Measurements from ENCODE around the gene NAGLU. TPM values are rescaled to one million over a fixed set of nuclear protein-coding genes. Genes with fewer than 3 reads are reported as not detected.

The NAGLU gene
- total and polyA plus RNA-seq, 2 experiments from 2014 or later: 76.4 to 121 TPM

GRCh38 chr17:42574463-42574862, 38.4 kb downstream of the NAGLU start:
- Histone ChIP-seq H3K9me2 (replicated peaks; ENCODE audit: insufficient read depth) (no peaks in the 10 kb centered on the region), H3K4me2 (no peak overlapping the region), H3K27me3 (no peaks in the 10 kb centered on the region), H3K36me3 (replicated peaks; ENCODE audit: insufficient read depth, low read depth) (no peaks in the 10 kb centered on the region), H2AFZ (no peak overlapping the region), H3K9me3 (ENCODE audit: low read depth) (no peaks in the 10 kb centered on the region), H3K27ac (no peak overlapping the region), H4K20me1 (ENCODE audit: insufficient read depth, poor library complexity, severe bottlenecking) (no peaks in the 10 kb centered on the region), H3K79me2 (peaks cover 17% of the 10 kb centered on the region), H3K4me3 (no peak overlapping the region), H3K4me1 (ENCODE audit: insufficient read depth) (peaks cover 4% of the 10 kb centered on the region)
- DNase-seq (ENCODE audit: low spot score): no peak
- 82% methylated on average over 3 of the region's 3 CpGs for WGBS (ENCODE audit: low lambda C conversion rate, missing lambda C conversion rate)
- no peak for TF ChIP-seq EZH2 (IDR thresholded peaks at IDR 0.05; ENCODE audit: borderline replicate concordance)
- TF ChIP-seq, protein P1, sequence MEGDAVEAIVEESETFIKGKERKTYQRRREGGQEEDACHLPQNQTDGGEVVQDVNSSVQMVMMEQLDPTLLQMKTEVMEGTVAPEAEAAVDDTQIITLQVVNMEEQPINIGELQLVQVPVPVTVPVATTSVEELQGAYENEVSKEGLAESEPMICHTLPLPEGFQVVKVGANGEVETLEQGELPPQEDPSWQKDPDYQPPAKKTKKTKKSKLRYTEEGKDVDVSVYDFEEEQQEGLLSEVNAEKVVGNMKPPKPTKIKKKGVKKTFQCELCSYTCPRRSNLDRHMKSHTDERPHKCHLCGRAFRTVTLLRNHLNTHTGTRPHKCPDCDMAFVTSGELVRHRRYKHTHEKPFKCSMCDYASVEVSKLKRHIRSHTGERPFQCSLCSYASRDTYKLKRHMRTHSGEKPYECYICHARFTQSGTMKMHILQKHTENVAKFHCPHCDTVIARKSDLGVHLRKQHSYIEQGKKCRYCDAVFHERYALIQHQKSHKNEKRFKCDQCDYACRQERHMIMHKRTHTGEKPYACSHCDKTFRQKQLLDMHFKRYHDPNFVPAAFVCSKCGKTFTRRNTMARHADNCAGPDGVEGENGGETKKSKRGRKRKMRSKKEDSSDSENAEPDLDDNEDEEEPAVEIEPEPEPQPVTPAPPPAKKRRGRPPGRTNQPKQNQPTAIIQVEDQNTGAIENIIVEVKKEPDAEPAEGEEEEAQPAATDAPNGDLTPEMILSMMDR (IDR thresholded peaks at IDR 0.05; ENCODE audit: poor library complexity): no peak
- TF ChIP-seq EZH2phosphoT487 (IDR thresholded peaks at IDR 0.05; ENCODE audit: low read depth, severe bottlenecking, unreplicated experiment): no peak

GRCh38 chr17:42577140-42577531, 41.1 kb downstream of the NAGLU start:
- Histone ChIP-seq H4K20me1 (ENCODE audit: insufficient read depth, poor library complexity, severe bottlenecking) (no peaks in the 10 kb centered on the region), H3K27ac (peak overlapping the region; percentile 3), H3K4me3 (peak overlapping the region; percentile 18), H3K9me2 (replicated peaks; ENCODE audit: insufficient read depth) (no peaks in the 10 kb centered on the region), H3K4me1 (ENCODE audit: insufficient read depth) (peaks cover 4% of the 10 kb centered on the region), H3K27me3 (no peaks in the 10 kb centered on the region), H3K9me3 (ENCODE audit: low read depth) (no peaks in the 10 kb centered on the region), H3K4me2 (peak overlapping the region; percentile 85), H3K79me2 (peaks cover 10% of the 10 kb centered on the region), H3K36me3 (replicated peaks; ENCODE audit: insufficient read depth, low read depth) (no peaks in the 10 kb centered on the region), H2AFZ (no peak overlapping the region)
- no peak for DNase-seq (ENCODE audit: low spot score)
- 13% methylated on average over 13 of the region's 18 CpGs for WGBS (ENCODE audit: low lambda C conversion rate, missing lambda C conversion rate)
- TF ChIP-seq EZH2 (IDR thresholded peaks at IDR 0.05; ENCODE audit: borderline replicate concordance) (no peak), EZH2phosphoT487 (IDR thresholded peaks at IDR 0.05; ENCODE audit: low read depth, severe bottlenecking, unreplicated experiment) (no peak)
- TF ChIP-seq, protein P1 (IDR thresholded peaks at IDR 0.05; ENCODE audit: poor library complexity): no peak

- Histone ChIP-seq H3K9me2 (replicated peaks; ENCODE audit: insufficient read depth) (no peaks in the 10 kb centered on the region), H3K4me1 (ENCODE audit: insufficient read depth) (peaks cover 4% of the 10 kb centered on the region), H3K4me3 (peak within 1 kb of the TSS; percentile 46), H3K27ac (peak within 1 kb of the TSS; percentile 76), H2AFZ (peak within 1 kb of the TSS; percentile 54), H3K4me2 (peak within 1 kb of the TSS; percentile 85), H3K36me3 (replicated peaks; ENCODE audit: insufficient read depth, low read depth) (no peaks in the 10 kb centered on the region), H3K79me2 (peaks cover 7% of the 10 kb centered on the region), H4K20me1 (ENCODE audit: insufficient read depth, poor library complexity, severe bottlenecking) (no peaks in the 10 kb centered on the region), H3K27me3 (no peaks in the 10 kb centered on the region), H3K9me3 (ENCODE audit: low read depth) (no peaks in the 10 kb centered on the region)
- TF ChIP-seq EZH2 (IDR thresholded peaks at IDR 0.05; ENCODE audit: borderline replicate concordance): no peak
- no peak for TF ChIP-seq EZH2phosphoT487 (IDR thresholded peaks at IDR 0.05; ENCODE audit: low read depth, severe bottlenecking, unreplicated experiment)
- TF ChIP-seq, protein P1 (IDR thresholded peaks at IDR 0.05; ENCODE audit: poor library complexity): peak; percentile 38
- WGBS (ENCODE audit: low lambda C conversion rate, missing lambda C conversion rate): 1% methylated on average over 52 of the region's 52 CpGs
- peak; percentile 96 for DNase-seq (ENCODE audit: low spot score)
Measured at GRCh38 chr17:42577532-42578281, 41.7 kb downstream of the NAGLU start, which contains the start of gene PSMC3IP. PSMC3IP (minus strand) TSS chr17:42577729; CDS start chr17:42577686, 43 bp downstream.
